GM12878 (cell line): ENCODE measurements around the gene UNC119B. TPM values are rescaled to one million over a fixed set of nuclear protein-coding genes. Genes with fewer than 3 reads are reported as not detected.

Experiments
- ATF2 ChIP-seq: IDR thresholded peaks from 2 replicates; pipeline ENCODE4 v1.6.1; 2012; ENCODE audit warnings: low read length, inconsistent platforms
- BCLAF1 ChIP-seq: fragments of 450-650 bp; IDR thresholded peaks from 2 replicates; pipeline ENCODE4 v1.6.1; 2017; ENCODE audit warnings: antibody characterized with exemption, mild to moderate bottlenecking, moderate library complexity
- FOXM1 ChIP-seq: IDR thresholded peaks from 2 replicates; pipeline ENCODE4 v1.6.1; 2012; ENCODE audit warnings: low read depth, mild to moderate bottlenecking, inconsistent platforms, low read length, moderate library complexity
- HDAC2 ChIP-seq: fragments of 200-600 bp; sonication (generic); IDR thresholded peaks from 2 replicates; pipeline ENCODE4 v1.6.1; 2017
- HDGF ChIP-seq: fragments of 450-650 bp; IDR thresholded peaks from 2 replicates; pipeline ENCODE4 v1.6.1; 2016; ENCODE audit warnings: antibody characterized with exemption
- KDM1A ChIP-seq: fragments of 200-600 bp; sonication (generic); IDR thresholded peaks from 2 replicates; pipeline ENCODE4 v1.6.1; 2016; ENCODE audit warnings: borderline replicate concordance
- MYC ChIP-seq: IDR thresholded peaks from 2 replicates; pipeline ENCODE4 v1.6.1; 2011; ENCODE audit warnings: mild to moderate bottlenecking, low read length, moderate library complexity, inconsistent platforms; ENCODE audit not compliant: insufficient read depth, insufficient replicate concordance, insufficient read length, severe bottlenecking
- RCOR1 ChIP-seq: conservative IDR thresholded peaks from 2 replicates; pipeline ENCODE4 v1.6.1; 2012; ENCODE audit warnings: low read depth, low read length, improper control_type of control experiment
- SIN3A ChIP-seq: IDR thresholded peaks from 2 replicates; pipeline ENCODE4 v1.6.1; 2012; ENCODE audit warnings: low read depth, low read length, improper control_type of control experiment
- SMC3 ChIP-seq: IDR thresholded peaks from 2 replicates; pipeline ENCODE4 v1.6.1; 2011; ENCODE audit warnings: low read length, improper control_type of control experiment, borderline replicate concordance
- SP1 ChIP-seq: IDR thresholded peaks from one replicate; pipeline ENCODE4 v1.6.1; 2011; ENCODE audit warnings: low read depth, low read length
- STAT1 ChIP-seq: fragments of 450-650 bp; conservative IDR thresholded peaks from 2 replicates; pipeline ENCODE4 v1.6.1; 2014; ENCODE audit warnings: antibody characterized with exemption, mild to moderate bottlenecking
- STAT3 ChIP-seq: IDR thresholded peaks from 2 replicates; pipeline ENCODE4 v1.6.1; 2011; ENCODE audit warnings: low read depth, low read length, improper control_type of control experiment
- SUPT20H ChIP-seq: IDR thresholded peaks from 2 replicates; pipeline ENCODE4 v1.6.1; 2011; ENCODE audit warnings: low read depth, mild to moderate bottlenecking, low read length, moderate library complexity, borderline replicate concordance; ENCODE audit not compliant: control insufficient read depth
- TCF12 ChIP-seq: IDR thresholded peaks from 2 replicates; pipeline ENCODE4 v1.6.1; 2011; ENCODE audit warnings: low read depth, mild to moderate bottlenecking, low read length
- TCF7 ChIP-seq: IDR thresholded peaks from 2 replicates; pipeline ENCODE4 v1.6.1; 2014; ENCODE audit warnings: antibody characterized with exemption, borderline replicate concordance
- USF2 ChIP-seq: IDR thresholded peaks from 2 replicates; pipeline ENCODE4 v1.6.1; 2011; ENCODE audit warnings: low read depth, low read length, improper control_type of control experiment, borderline replicate concordance
- YBX1 ChIP-seq: fragments of 450-650 bp; IDR thresholded peaks from 2 replicates; pipeline ENCODE4 v1.6.1; 2016; ENCODE audit warnings: antibody characterized with exemption
- ZBTB33 ChIP-seq: fragments of 450-650 bp; IDR thresholded peaks from 2 replicates; pipeline ENCODE4 v1.6.1; 2017; ENCODE audit warnings: mild to moderate bottlenecking
- ZNF622 ChIP-seq: fragments of 450-650 bp; IDR thresholded peaks from 2 replicates; pipeline ENCODE4 v1.6.1; 2017; ENCODE audit warnings: mild to moderate bottlenecking, inconsistent platforms
- polyA plus RNA-seq, 11 experiments: library from polyadenylated mRNA; depleted of rRNA in 4 of 11; unstranded in 6 of 11; stranded (reverse) in 5 of 11; fragments of >200 nt; fragmentation: Nextera tagmentation in 4 of 11; fragmentation: Illumina TruSeq in 1 of 11; extraction: Ambion mirVana in 4 of 11; extraction: Trizol in 1 of 11; gene quantifications; 1 replicate in 1 of 11; 2 replicates in 10 of 11; pipeline versions ENCODE4 v1.2.1 to v1.2.3, GENCODE V29; 2011 to 2016; ENCODE audit warnings: inconsistent platforms in 2 of 11, missing spikeins in 2 of 11, low read depth in 1 of 11
- total RNA-seq, 4 experiments: library from RNA; depleted of rRNA in 3 of 4; stranded (reverse); fragments of >200 nt in 3 of 4; fragmentation: Illumina TruSeq in 1 of 4; extraction: Trizol in 1 of 4; gene quantifications; 2 replicates each; pipeline versions ENCODE4 v1.2.1 to v1.2.3, GENCODE V29; 2013 to 2021

Gene UNC119B
- total and polyA plus RNA-seq, 10 of the 15 experiments (the other 5 are each of a cell fraction or from before 2014, with no cell fraction given): 4.3 to 31.5 (median 10.5) TPM

GRCh38 chr12:120686690-120687577 lies 23.3 kb upstream of the UNC119B start, which contains the start of gene MLEC (continued):
- TF ChIP-seq ZBTB33 (no peak), SIN3A (peak; percentile 93), RCOR1 (peak; percentile 49), MYC (no peak), SP1 (peak; percentile 91), BCLAF1 (no peak), HDAC2 (no peak), USF2 (no peak), TCF7 (peak; percentile 38; the same call in 1 of the 2 replicates), TCF12 (peak; percentile 39; the same call in 1 of the 2 replicates), ZNF622 (peak; percentile 42; the same call in 1 of the 2 replicates), SUPT20H (no peak), STAT1 (peak; percentile 98), SMC3 (peak; percentile 66; the same call in 1 of the 2 replicates), YBX1 (no peak), ATF2 (0 out of 2 replicates have a peak, but pooled peaks have one; percentile 11), KDM1A (no peak), FOXM1 (peak; percentile 63; the same call in 1 of the 2 replicates), HDGF (no peak; the same call in none of the 2 replicates), STAT3 (no peak)
